GM18507 (cell line): ENCODE measurements around the gene IRF4.

Source experiments
- DNase-seq: peaks from one replicate; pipeline ENCODE4 v3.0.0; 2011; ENCODE audit warnings: low read depth; ENCODE audit not compliant: insufficient read length; ENCODE audit errors: extremely low spot score
- FAIRE-seq: peaks from 2 replicates; lab custom pipeline; 2011; peaks lifted over from hg19 to GRCh38; lab: Jason Lieb, UNC

IRF4 gene

DNA sequence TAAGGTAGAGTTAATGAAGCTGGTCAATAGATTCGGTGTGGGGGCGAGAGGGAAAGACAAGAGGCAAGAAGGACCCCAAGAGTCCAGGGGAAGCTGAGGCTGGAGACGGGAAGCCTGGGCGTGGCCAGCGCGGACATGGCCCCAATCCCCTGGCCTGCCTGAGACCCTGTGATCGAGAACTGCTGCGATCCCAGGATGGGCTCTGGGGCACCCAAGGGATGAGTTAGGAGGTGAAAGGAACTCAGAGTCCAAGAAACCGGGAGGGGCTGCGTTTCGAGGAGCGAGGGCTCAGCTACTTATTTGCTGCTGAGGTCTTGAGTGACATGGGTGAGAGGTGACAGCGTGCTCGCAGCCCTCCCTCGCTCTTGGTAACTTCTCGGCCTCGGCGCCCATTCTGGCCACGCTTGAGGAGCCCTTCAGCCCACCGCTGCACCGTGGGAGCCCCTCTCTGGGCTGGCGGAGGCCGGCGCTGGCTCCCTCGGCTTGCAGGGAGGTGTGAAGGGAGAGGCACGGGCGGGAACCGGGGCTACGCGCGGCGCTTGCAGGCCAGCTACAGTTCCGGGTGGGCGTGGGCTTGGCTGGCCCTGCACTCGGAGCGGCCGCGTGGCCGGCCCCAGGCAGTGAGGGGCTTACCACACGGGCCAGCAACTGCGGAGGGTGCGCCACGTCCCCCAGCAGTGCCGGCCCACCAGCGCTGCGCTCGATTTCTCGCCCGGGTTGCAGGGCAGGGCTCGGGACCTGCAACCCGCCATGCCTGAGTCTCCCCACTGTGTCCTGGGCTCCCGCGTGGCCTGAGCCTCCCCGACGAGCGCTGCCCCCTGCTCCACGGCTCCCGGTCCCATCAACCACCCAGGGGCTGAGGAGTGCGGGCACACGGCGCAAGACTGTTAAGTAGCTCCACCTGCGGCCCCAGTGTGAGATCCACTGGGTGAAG lies 58.2 kb downstream of the IRF4 start:
- FAIRE-seq (no peak), DNase-seq (no peak)

DNA sequence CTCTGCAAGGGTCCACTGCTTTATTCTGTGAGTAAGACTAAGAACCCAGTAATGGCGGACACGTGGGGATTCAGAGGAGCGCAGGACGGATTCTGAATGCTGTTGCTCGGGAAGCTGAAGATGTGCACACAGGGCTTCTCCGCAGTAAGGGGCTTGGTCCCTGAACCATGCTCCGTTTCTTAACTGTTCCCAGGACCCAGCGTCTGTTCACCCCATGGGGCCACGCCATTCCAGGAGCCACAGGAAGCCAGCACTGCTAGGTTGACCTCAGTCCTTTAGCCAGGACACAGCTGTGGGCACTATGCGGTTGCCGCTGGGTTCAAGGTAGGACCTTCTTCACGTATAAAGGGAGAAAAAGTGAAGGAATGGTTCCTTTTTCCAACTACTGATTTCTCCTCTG lies 59.8 kb downstream of the IRF4 start:
- DNase-seq, result no peak
- FAIRE-seq, result no peak

- FAIRE-seq, result no peak
Observed at GRCh38 chr6:451847-452246, 60.3 kb downstream of the IRF4 start.

DNA sequence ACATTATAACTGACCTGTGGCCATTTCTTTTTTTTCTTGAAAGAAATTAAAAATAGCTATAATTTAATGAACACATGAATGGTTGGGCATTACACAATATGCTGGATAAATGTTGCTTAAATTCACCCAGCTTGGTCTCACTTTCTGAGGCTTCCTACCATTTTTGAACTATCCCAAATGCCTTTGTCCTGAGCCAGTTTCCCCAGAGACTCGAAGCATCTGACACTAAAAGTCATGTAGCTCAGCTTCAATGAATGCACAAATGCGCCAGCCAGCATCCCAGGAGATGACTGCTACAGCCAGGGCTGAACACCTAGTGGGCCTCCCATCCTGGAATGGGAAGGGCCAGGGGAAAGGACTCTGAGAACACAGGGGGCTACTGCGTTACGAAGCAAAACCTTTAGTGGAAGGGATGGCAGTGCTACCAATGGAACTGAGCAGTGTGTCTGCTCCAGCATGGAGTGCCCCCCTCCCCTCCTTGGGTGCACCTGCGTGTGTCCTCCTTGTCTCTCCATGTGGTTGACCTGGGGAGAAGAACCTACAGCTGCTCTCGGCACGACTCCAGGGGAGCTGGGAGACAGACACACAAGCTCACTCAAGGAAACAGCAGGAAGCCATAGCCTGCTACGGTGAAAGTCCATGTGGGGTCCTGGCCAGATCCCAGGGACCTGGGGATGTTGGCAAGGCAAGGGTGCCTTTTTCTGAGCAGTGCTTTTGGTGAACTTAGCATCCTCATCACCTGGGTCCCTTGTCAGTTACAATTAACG lies 60.9 kb downstream of the IRF4 start:
- DNase-seq, result no peak
- FAIRE-seq, result no peak

More at GRCh38 chr6:451847-452246, 60.3 kb downstream of the IRF4 start:
- DNase-seq, result no peak

GRCh38 chr6:453152-453551 lies 61.6 kb downstream of the IRF4 start:
- no peak for FAIRE-seq
- DNase-seq, result no peak

DNA sequence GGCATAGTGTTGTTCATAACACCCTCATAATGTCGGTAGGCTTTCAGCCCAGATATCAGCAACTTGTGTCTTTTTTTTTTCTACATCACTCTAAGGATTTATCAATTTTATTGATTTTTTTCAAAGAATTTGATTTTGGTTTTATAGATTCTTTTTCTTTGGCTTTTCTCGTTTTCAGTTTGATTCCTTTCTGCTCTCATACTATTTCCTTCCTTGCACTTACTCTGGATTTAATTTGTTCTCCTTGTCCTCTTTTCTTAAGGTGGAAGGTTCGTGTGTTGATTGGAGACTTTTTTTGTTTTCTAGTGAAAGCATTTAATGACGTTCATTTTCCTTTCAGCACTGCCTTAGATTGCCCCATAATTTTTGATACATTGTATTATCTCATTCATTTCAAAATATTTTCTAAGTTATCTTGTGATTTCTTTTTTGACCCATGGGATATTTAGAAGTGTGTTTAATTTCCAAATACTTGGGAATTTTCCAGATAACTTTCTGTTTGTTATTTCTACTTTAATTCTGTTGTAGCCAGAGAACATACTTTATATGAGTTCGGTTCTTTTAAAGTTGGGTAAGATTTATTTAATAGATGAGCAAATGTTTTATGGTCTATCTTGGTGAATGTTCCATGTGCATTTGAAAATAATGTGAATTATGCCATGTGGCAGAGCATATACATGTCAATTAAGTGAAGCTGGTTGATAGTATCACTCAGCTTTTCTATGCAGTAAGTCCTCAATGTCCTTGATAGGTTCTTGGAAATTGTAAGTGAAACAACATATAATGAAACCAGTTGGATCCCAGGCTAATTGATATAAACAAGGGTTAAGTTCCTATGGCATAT lies 62.8 kb downstream of the IRF4 start:
- no peak for DNase-seq
- no peak for FAIRE-seq

DNA sequence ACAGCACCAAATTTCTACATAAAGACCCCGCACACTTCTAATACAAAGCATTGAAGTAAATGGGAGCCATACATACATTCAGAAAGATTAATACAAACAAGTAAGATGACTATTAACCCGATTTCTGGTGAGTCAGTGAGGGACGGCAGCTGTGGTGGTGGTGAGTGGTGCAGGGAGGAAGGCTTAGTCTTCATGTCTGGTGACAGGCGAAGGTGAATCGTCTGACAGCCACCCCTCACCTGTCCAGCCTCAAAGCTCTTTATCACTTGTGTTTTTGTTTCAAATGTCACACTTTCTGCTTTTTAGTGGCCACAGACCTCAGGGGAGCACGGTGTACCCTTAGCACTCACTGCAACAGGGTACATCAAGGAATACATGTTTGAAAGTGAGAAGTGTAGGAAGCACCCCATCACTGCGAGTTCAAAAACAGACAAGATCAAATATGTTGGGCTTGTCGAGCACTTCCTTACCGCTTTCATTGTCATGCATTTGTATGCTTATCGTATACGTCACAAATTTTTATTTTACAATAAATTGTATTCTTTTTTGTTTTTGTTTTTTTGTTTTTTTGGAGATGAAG lies 63.5 kb downstream of the IRF4 start:
- FAIRE-seq (no peak), DNase-seq (no peak)

GRCh38 chr6:455835-456234 lies 64.3 kb downstream of the IRF4 start:
- no peak for DNase-seq
- no peak for FAIRE-seq

- FAIRE-seq, result no peak
- DNase-seq, result no peak
Observed at GRCh38 chr6:456358-456867, 64.9 kb downstream of the IRF4 start.

GRCh38 chr6:456887-457286 lies 65.3 kb downstream of the IRF4 start:
- FAIRE-seq, result no peak
- no peak for DNase-seq
